GM12878 (cell line): ENCODE data around the gene CKLF. TPM values are rescaled to one million over a fixed set of nuclear protein-coding genes. Genes with fewer than 3 reads are reported as not detected.

Experiments used
- ATAC-seq: fragments of 200-7000 bp; cut with Tn5 transposase; 3 replicates; pipeline ENCODE4 v1.9.1; 2020; ENCODE audit warnings: mild to moderate bottlenecking, moderate library complexity
- BruUV-seq: library from RNA; stranded (reverse); fragments of 400-500 nt; replicated peaks from 2 replicates; lab custom pipeline; 2021; lab: Mats Ljungman, UMichigan
- CTCF ChIA-PET: fragments of 300-600 bp; sonication (Branson Sonifier 250); formaldehyde crosslinking; extraction: SDS; loops from one replicate; lab custom pipeline; 2021; ENCODE audit warnings: inconsistent platforms; lab: Yijun Ruan, JAX
- POLR2A ChIA-PET: fragments of 350-600 bp; formaldehyde crosslinking; extraction: SDS; loops from one replicate; lab custom pipeline; 2021; ENCODE audit warnings: inconsistent platforms; lab: Charles Lee
- RAD21 ChIA-PET: fragments of 300-600 bp; sonication (Branson Sonifier 250); formaldehyde crosslinking; loops from one replicate; lab custom pipeline; 2023; ENCODE audit warnings: antibody characterized with exemption; ENCODE audit not compliant: unreplicated experiment; lab: Charles Lee
- SMC1A ChIA-PET: fragments of 300-600 bp; sonication (Branson Sonifier 250); formaldehyde crosslinking; loops from one replicate; lab custom pipeline; 2023; ENCODE audit not compliant: unreplicated experiment, uncharacterized antibody; lab: Charles Lee
- DNase-seq: peaks from one replicate; pipeline ENCODE4 v3.0.0-alpha.2; 2011; ENCODE audit warnings: low read depth, low spot score
- FAIRE-seq: peaks from 3 replicates; lab custom pipeline; 2011; peaks lifted over from hg19 to GRCh38; lab: Jason Lieb, UNC
- H2AFZ ChIP-seq: 2 replicates; pipeline ENCODE4 v1.6.0; 2011; ENCODE audit warnings: low read depth, low read length, control low read depth; ENCODE audit not compliant: control insufficient read depth
- H3K27ac ChIP-seq: 2 replicates; pipeline ENCODE4 v1.5.1; 2011; ENCODE audit warnings: control low read depth; ENCODE audit not compliant: control insufficient read depth, insufficient read depth
- H3K27me3 ChIP-seq, 2 experiments: replicated peaks in 1 of 2; 2 replicates each; pipeline versions ENCODE4 v1.6.0 to v1.6.1; 2011; ENCODE audit warnings: low read length in 1 of 2; ENCODE audit not compliant: control insufficient read depth in 2 of 2, insufficient read depth in 2 of 2
- H3K36me3 ChIP-seq, 2 experiments: 2 replicates each; pipeline ENCODE4 v1.5.1; 2011; ENCODE audit warnings: low read length in 1 of 2; ENCODE audit not compliant: control insufficient read depth in 2 of 2, insufficient read depth in 2 of 2
- H3K4me1 ChIP-seq: 2 replicates; pipeline ENCODE4 v1.6.1; 2011; ENCODE audit warnings: mild to moderate bottlenecking, low read length, moderate library complexity, mixed read lengths; ENCODE audit not compliant: control insufficient read depth, insufficient read depth
- H3K4me2 ChIP-seq: 2 replicates; pipeline ENCODE4 v1.6.0; 2011; ENCODE audit warnings: control low read depth; ENCODE audit not compliant: control insufficient read depth, insufficient read depth
- H3K4me3 ChIP-seq: fragments of 200-600 bp; sonication (generic); 2 replicates; pipeline ENCODE4 v1.5.1; 2016
- H3K79me2 ChIP-seq: 2 replicates; pipeline ENCODE4 v1.6.0; 2011; ENCODE audit warnings: low read length; ENCODE audit not compliant: control insufficient read depth, insufficient read depth
- H3K9ac ChIP-seq: 2 replicates; pipeline ENCODE4 v1.8.0; 2011; ENCODE audit warnings: low read length, control low read depth, mixed read lengths; ENCODE audit not compliant: control insufficient read depth, insufficient read depth
- H3K9me3 ChIP-seq: replicated peaks from 3 replicates; pipeline ENCODE4 v1.5.1; 2011; ENCODE audit warnings: mild to moderate bottlenecking, low read length; ENCODE audit not compliant: control insufficient read depth, insufficient read depth
- H4K20me1 ChIP-seq: 2 replicates; pipeline ENCODE4 v1.6.0; 2011; ENCODE audit not compliant: control insufficient read depth, insufficient read depth
- ATF7 ChIP-seq: fragments of 450-650 bp; IDR thresholded peaks from 2 replicates; pipeline ENCODE4 v1.6.1; 2016; ENCODE audit warnings: low read depth, mild to moderate bottlenecking
- BCLAF1 ChIP-seq: fragments of 450-650 bp; IDR thresholded peaks from 2 replicates; pipeline ENCODE4 v1.6.1; 2017; ENCODE audit warnings: antibody characterized with exemption, mild to moderate bottlenecking, moderate library complexity
- BHLHE40 ChIP-seq, 2 experiments: fragments of 450-650 bp in 1 of 2; IDR thresholded peaks; 2 replicates each; pipeline ENCODE4 v1.6.1; 2011 to 2017; ENCODE audit warnings: low read depth in 2 of 2, borderline replicate concordance in 1 of 2, improper control_type of control experiment in 1 of 2, low read length in 1 of 2, mild to moderate bottlenecking in 1 of 2
- EED ChIP-seq: sonication (generic); IDR thresholded peaks from 2 replicates; pipeline ENCODE4 v1.6.1; 2016; ENCODE audit warnings: antibody characterized with exemption, low read depth
- KDM1A ChIP-seq: fragments of 200-600 bp; sonication (generic); IDR thresholded peaks from 2 replicates; pipeline ENCODE4 v1.6.1; 2016; ENCODE audit warnings: borderline replicate concordance
- MAX ChIP-seq: IDR thresholded peaks from 2 replicates; pipeline ENCODE4 v1.6.1; 2012; ENCODE audit warnings: low read depth, low read length, improper control_type of control experiment
- MLLT1 ChIP-seq: fragments of 450-650 bp; IDR thresholded peaks from 2 replicates; pipeline ENCODE4 v1.6.1; 2016; ENCODE audit warnings: mild to moderate bottlenecking
- NFYA ChIP-seq: IDR thresholded peaks from 2 replicates; pipeline ENCODE4 v1.6.1; 2011; ENCODE audit warnings: low read depth, mild to moderate bottlenecking, low read length, improper control_type of control experiment, borderline replicate concordance
- RAD51 ChIP-seq: fragments of 450-650 bp; IDR thresholded peaks from 2 replicates; pipeline ENCODE4 v1.6.1; 2016; ENCODE audit warnings: moderate library complexity, mild to moderate bottlenecking, inconsistent platforms
- SREBF1 ChIP-seq: IDR thresholded peaks from 2 replicates; pipeline ENCODE4 v1.6.1; 2012; ENCODE audit warnings: mild to moderate bottlenecking, low read length
- YY1 ChIP-seq: IDR thresholded peaks from 2 replicates; pipeline ENCODE4 v1.6.1; 2011; ENCODE audit warnings: low read depth, mild to moderate bottlenecking, low read length
- WGBS: methylation state at CpG from one replicate; pipeline ENCODE4 v1.1.6; 2016; ENCODE audit warnings: low lambda C conversion rate; ENCODE audit not compliant: insufficient replicate concordance, insufficient coverage; ENCODE audit errors: missing lambda C conversion rate; 5-methylcytosine and 5-hydroxymethylcytosine counted together
- in situ Hi-C: fragments of 300-500 bp; cut with MboI; formaldehyde crosslinking; loops from 9 replicates; pipeline ENCODE4 v1.14.3; 2018; ENCODE audit warnings: mixed read lengths
- intact Hi-C: fragments of 100-400 bp; cut with micrococcal nuclease; formaldehyde crosslinking; loops from one replicate; pipeline ENCODE4 v1.14.2; 2022; ENCODE audit not compliant: unreplicated experiment
- polyA plus RNA-seq, 11 experiments: library from polyadenylated mRNA; depleted of rRNA in 4 of 11; unstranded in 6 of 11; stranded (reverse) in 5 of 11; fragments of >200 nt; fragmentation: Nextera tagmentation in 4 of 11; fragmentation: Illumina TruSeq in 1 of 11; extraction: Ambion mirVana in 4 of 11; extraction: Trizol in 1 of 11; gene quantifications; 1 replicate in 1 of 11; 2 replicates in 10 of 11; pipeline versions ENCODE4 v1.2.1 to v1.2.3, GENCODE V29; 2011 to 2016; ENCODE audit warnings: inconsistent platforms in 2 of 11, missing spikeins in 2 of 11, low read depth in 1 of 11
- total RNA-seq, 4 experiments: library from RNA; depleted of rRNA in 3 of 4; stranded (reverse); fragments of >200 nt in 3 of 4; fragmentation: Illumina TruSeq in 1 of 4; extraction: Trizol in 1 of 4; gene quantifications; 2 replicates each; pipeline versions ENCODE4 v1.2.1 to v1.2.3, GENCODE V29; 2013 to 2021

The CKLF gene
- total and polyA plus RNA-seq, 10 of the 15 experiments (the other 5 are each of a cell fraction or from before 2014, with no cell fraction given), result 40.8 to 193 (median 109) TPM

GRCh38 chr16:66588981-66589713, 36.8 kb downstream of the CKLF start (continued):
- TF ChIP-seq MLLT1 (no peak), YY1 (peak; percentile 60), SREBF1 (no peak), KDM1A (no peak), NFYA (no peak), BHLHE40 (IDR thresholded peaks at IDR 0.05; ENCODE audit: borderline replicate concordance in 1 of 2, low read depth in 2 of 2, low read length in 1 of 2) (peak; percentile 38 to 39; a peak in 1 of 4 replicates)
- TF ChIP-seq, all 136 proteins: peak for 10

- Histone ChIP-seq H3K4me2 (peak overlapping the region; percentile 82), H3K4me3 (peak overlapping the region; percentile 43; the same call in 1 of the 2 replicates), H3K27ac (no peak overlapping the region), H4K20me1 (no peaks in the 10 kb centered on the region), H2AFZ (peak overlapping the region; percentile 2), H3K79me2 (no peaks in the 10 kb centered on the region), H3K4me1 (peaks cover 4% of the 10 kb centered on the region), H3K9me3 (no peaks in the 10 kb centered on the region; the same call in 2 of the 3 replicates), H3K27me3 (peaks cover 0 to 4% of the 10 kb centered on the region in 2 experiments; a peak in 1 of 4 replicates), H3K9ac (no peak overlapping the region), H3K36me3 (no peaks in the 10 kb centered on the region)
- ATAC-seq (peak; percentile 70), DNase-seq (no peak), FAIRE-seq (no peak)
- CTCF ChIA-PET, result interaction anchor here (0.6 to 3.1 kb wide), 24 partner anchors 9 to 277 kb away, joined by 3 to 61 read pairs (median 7); partner anchors contain the start of gene CMTM3
- in situ Hi-C loops (no loop called here), intact Hi-C loops (no loop called here)
- under 1% methylated on average over 8 of the region's 8 CpGs for WGBS
- POLR2A ChIA-PET, result interaction anchor here (0.6 to 2.0 kb wide), 3 partner anchors 14 to 105 kb away, joined by 3 to 4 read pairs (median 3); no protein-coding TSS in a partner anchor
- no TSS peak for BruUV-seq
- RAD21 ChIA-PET, result interaction anchor here (0.6 to 3.1 kb wide), 13 partner anchors 14 to 184 kb away, joined by 3 to 51 read pairs (median 5); partner anchors contain the start of genes CKLF and CMTM3
- SMC1A ChIA-PET, result interaction anchor here (0.7 to 2.6 kb wide), 15 partner anchors 9 to 233 kb away, joined by 3 to 30 read pairs (median 6); partner anchors contain the start of genes CKLF and CMTM3
- TF ChIP-seq BHLHE40 (IDR thresholded peaks at IDR 0.05; ENCODE audit: borderline replicate concordance in 1 of 2, low read depth in 2 of 2, low read length in 1 of 2) (peak; percentile 82 to 89), RAD51 (peak; percentile 68), MAX (no peak), MLLT1 (peak; percentile 62), ATF7 (peak; percentile 28; the same call in 1 of the 2 replicates), EED (no peak), BCLAF1 (no peak)
These were observed 37.9 kb downstream of the CKLF start for GRCh38 chr16:66590322-66590721.
